ENCODE results near the gene CNKSR3. TPM values are rescaled to one million over a fixed set of nuclear protein-coding genes. Genes with fewer than 3 reads are reported as not detected.

The CNKSR3 gene
- total RNA-seq, 1 experiment from 2014 or later = 3.9 TPM

GRCh38 chr6:154476494-154476893 is 34.0 kb downstream of the CNKSR3 start:
- peaks cover 24% of the 10 kb centered on the region for H3K4me1 Mint-ChIP-seq (ENCODE audit: insufficient read depth, unreplicated experiment)
- POLR2A ChIA-PET = no interaction called here
- H3K27ac Mint-ChIP-seq (ENCODE audit: low read depth, unreplicated experiment) = no peak overlapping the region
- CTCF ChIA-PET = no interaction called here
- no peaks in the 10 kb centered on the region for H3K27me3 Mint-ChIP-seq (ENCODE audit: insufficient read depth, unreplicated experiment)
- H3K9me3 Mint-ChIP-seq (ENCODE audit: unreplicated experiment) = no peaks in the 10 kb centered on the region
- intact Hi-C loops (cut with micrococcal nuclease) = no loop called here
- H3K36me3 Mint-ChIP-seq (ENCODE audit: insufficient read depth, unreplicated experiment) = no peaks in the 10 kb centered on the region
- BruUV-seq (replicated peaks) = no TSS peak
- DNase-seq (ENCODE audit: unreplicated experiment) = no peak
- no peak overlapping the region for H3K4me3 Mint-ChIP-seq (ENCODE audit: unreplicated experiment)
- no peak for TF ChIP-seq CTCF (IDR thresholded peaks at IDR 0.05; ENCODE audit: unreplicated experiment)

GRCh38 chr6:154474648-154475428 is 35.6 kb downstream of the CNKSR3 start:
- DNase-seq (ENCODE audit: unreplicated experiment) = peak; percentile 82
- Mint-ChIP-seq H3K36me3 (ENCODE audit: insufficient read depth, unreplicated experiment) (no peaks in the 10 kb centered on the region), H3K4me1 (ENCODE audit: insufficient read depth, unreplicated experiment) (peaks cover 24% of the 10 kb centered on the region), H3K27me3 (ENCODE audit: insufficient read depth, unreplicated experiment) (no peaks in the 10 kb centered on the region), H3K27ac (ENCODE audit: low read depth, unreplicated experiment) (peak overlapping the region; percentile 74), H3K4me3 (ENCODE audit: unreplicated experiment) (no peak overlapping the region), H3K9me3 (ENCODE audit: unreplicated experiment) (no peaks in the 10 kb centered on the region)
- ChIA-PET CTCF (interaction anchor here (0.7 to 0.8 kb wide), 2 partner anchors 35 to 275 kb away, joined by 3 read pairs; no protein-coding TSS in a partner anchor), POLR2A (no interaction called here)
- intact Hi-C loops (cut with micrococcal nuclease) = no loop called here
- BruUV-seq (replicated peaks) = no TSS peak
- TF ChIP-seq CTCF (IDR thresholded peaks at IDR 0.05; ENCODE audit: unreplicated experiment) = no peak

- intact Hi-C loops (cut with micrococcal nuclease) = no loop called here
- Mint-ChIP-seq H3K27me3 (ENCODE audit: insufficient read depth, unreplicated experiment) (no peaks in the 10 kb centered on the region), H3K27ac (ENCODE audit: low read depth, unreplicated experiment) (peak overlapping the region; percentile 67), H3K4me1 (ENCODE audit: insufficient read depth, unreplicated experiment) (peaks cover 23% of the 10 kb centered on the region), H3K36me3 (ENCODE audit: insufficient read depth, unreplicated experiment) (peaks cover 3% of the 10 kb centered on the region), H3K9me3 (ENCODE audit: unreplicated experiment) (no peaks in the 10 kb centered on the region), H3K4me3 (ENCODE audit: unreplicated experiment) (no peak overlapping the region)
- POLR2A ChIA-PET = no interaction called here
- TF ChIP-seq CTCF (IDR thresholded peaks at IDR 0.05; ENCODE audit: unreplicated experiment) = no peak
- no peak for DNase-seq (ENCODE audit: unreplicated experiment)
- CTCF ChIA-PET = interaction anchor here (0.5 to 0.9 kb wide), 3 partner anchors 16 to 209 kb away, joined by 3 to 4 read pairs (median 4); no protein-coding TSS in a partner anchor
- no TSS peak for BruUV-seq (replicated peaks)
Measured at GRCh38 chr6:154473324-154473723, 37.2 kb downstream of the CNKSR3 start.

- BruUV-seq (replicated peaks) = no TSS peak
- CTCF ChIA-PET = no interaction called here
- Mint-ChIP-seq H3K36me3 (ENCODE audit: insufficient read depth, unreplicated experiment) (peaks cover 7% of the 10 kb centered on the region), H3K27me3 (ENCODE audit: insufficient read depth, unreplicated experiment) (no peaks in the 10 kb centered on the region), H3K4me1 (ENCODE audit: insufficient read depth, unreplicated experiment) (peaks cover 15% of the 10 kb centered on the region), H3K27ac (ENCODE audit: low read depth, unreplicated experiment) (no peak overlapping the region), H3K4me3 (ENCODE audit: unreplicated experiment) (no peak overlapping the region), H3K9me3 (ENCODE audit: unreplicated experiment) (no peaks in the 10 kb centered on the region)
- DNase-seq (ENCODE audit: unreplicated experiment) = no peak
- intact Hi-C loops (cut with micrococcal nuclease) = no loop called here
- POLR2A ChIA-PET = no interaction called here
- no peak for TF ChIP-seq CTCF (IDR thresholded peaks at IDR 0.05; ENCODE audit: unreplicated experiment)
Measured at GRCh38 chr6:154471609-154472362, 38.7 kb downstream of the CNKSR3 start.

All from MCF 10A (cell line).